ENCODE results near the gene RPS21. TPM values are rescaled to one million over a fixed set of nuclear protein-coding genes. Genes with fewer than 3 reads are reported as not detected.

The RPS21 gene
- total RNA-seq, 1 donor from 2014 or later = 1,418 TPM

GRCh38 chr20:62363920-62364851 lies 22.7 kb upstream of the RPS21 start:
- no peaks in the 10 kb centered on the region for H3K9me3 ChIP-seq (ENCODE audit: control insufficient read depth in 3 of 3, low read length in 3 of 3)
- peak overlapping the region in 2 of 3 donors; percentile 62 to 70 for H3K9ac ChIP-seq (ENCODE audit: low read depth in 1 of 3, low read length in 3 of 3)
- peaks cover 65 to 84% (median 79%) of the 10 kb centered on the region in 3 donors for H3K4me1 ChIP-seq (ENCODE audit: control insufficient read depth in 3 of 3, insufficient read depth in 3 of 3, low read length in 3 of 3)

GRCh38 chr20:62364911-62365736 lies 21.8 kb upstream of the RPS21 start:
- Histone ChIP-seq H3K4me3 (ENCODE audit: low read length in 3 of 3) (peak overlapping the region; percentile 21 to 54 (median 23)), H3K4me1 (ENCODE audit: control insufficient read depth in 3 of 3, insufficient read depth in 3 of 3, low read length in 3 of 3) (peaks cover 72 to 85% (median 85%) of the 10 kb centered on the region in 3 donors), H3K27me3 (ENCODE audit: control insufficient read depth in 3 of 3, insufficient read depth in 3 of 3, low read length in 3 of 3) (peaks cover 0 to 3% (median 0%) of the 10 kb centered on the region in 3 donors)

More at GRCh38 chr20:62363920-62364851, 22.7 kb upstream of the RPS21 start:
- Histone ChIP-seq H3K4me3 (ENCODE audit: low read length in 3 of 3) (peak overlapping the region in 2 of 3 donors; percentile 21 to 54), H3K27me3 (ENCODE audit: control insufficient read depth in 3 of 3, insufficient read depth in 3 of 3, low read length in 3 of 3) (peaks cover 0 to 3% (median 0%) of the 10 kb centered on the region in 3 donors), H3K27ac (ENCODE audit: low read depth, low read length) (peak overlapping the region; percentile 83), H3K36me3 (ENCODE audit: control insufficient read depth in 3 of 3, insufficient read depth in 3 of 3, low read length in 3 of 3) (no peaks in the 10 kb centered on the region)

GRCh38 chr20:62365814-62366369 lies 21.0 kb upstream of the RPS21 start:
- H3K9ac ChIP-seq (ENCODE audit: low read depth in 1 of 3, low read length in 3 of 3) = peak overlapping the region in 2 of 3 donors; percentile 56 to 73
- H3K36me3 ChIP-seq (ENCODE audit: control insufficient read depth in 3 of 3, insufficient read depth in 3 of 3, low read length in 3 of 3) = no peaks in the 10 kb centered on the region
- peak overlapping the region; percentile 50 to 66 (median 59) for H3K4me3 ChIP-seq (ENCODE audit: low read length in 3 of 3)
- peaks cover 0 to 3% (median 0%) of the 10 kb centered on the region in 3 donors for H3K27me3 ChIP-seq (ENCODE audit: control insufficient read depth in 3 of 3, insufficient read depth in 3 of 3, low read length in 3 of 3)
- H3K27ac ChIP-seq (ENCODE audit: low read depth, low read length) = peak overlapping the region; percentile 83
- H3K9me3 ChIP-seq (ENCODE audit: control insufficient read depth in 3 of 3, low read length in 3 of 3) = no peaks in the 10 kb centered on the region
- H3K4me1 ChIP-seq (ENCODE audit: control insufficient read depth in 3 of 3, insufficient read depth in 3 of 3, low read length in 3 of 3) = peaks cover 71 to 89% (median 89%) of the 10 kb centered on the region in 3 donors

More at GRCh38 chr20:62364911-62365736, 21.8 kb upstream of the RPS21 start:
- H3K36me3 ChIP-seq (ENCODE audit: control insufficient read depth in 3 of 3, insufficient read depth in 3 of 3, low read length in 3 of 3) = no peaks in the 10 kb centered on the region
- peak overlapping the region; percentile 83 for H3K27ac ChIP-seq (ENCODE audit: low read depth, low read length)
- H3K9ac ChIP-seq (ENCODE audit: low read depth in 1 of 3, low read length in 3 of 3) = peak overlapping the region in 2 of 3 donors; percentile 62 to 70
- H3K9me3 ChIP-seq (ENCODE audit: control insufficient read depth in 3 of 3, low read length in 3 of 3) = no peaks in the 10 kb centered on the region

- H3K27me3 ChIP-seq (ENCODE audit: control insufficient read depth in 3 of 3, insufficient read depth in 3 of 3, low read length in 3 of 3) = peaks cover 0 to 3% (median 0%) of the 10 kb centered on the region in 3 donors
- peak overlapping the region in 2 of 3 donors; percentile 56 to 73 for H3K9ac ChIP-seq (ENCODE audit: low read depth in 1 of 3, low read length in 3 of 3)
- peaks cover 67 to 86% (median 86%) of the 10 kb centered on the region in 3 donors for H3K4me1 ChIP-seq (ENCODE audit: control insufficient read depth in 3 of 3, insufficient read depth in 3 of 3, low read length in 3 of 3)
- no peaks in the 10 kb centered on the region for H3K36me3 ChIP-seq (ENCODE audit: control insufficient read depth in 3 of 3, insufficient read depth in 3 of 3, low read length in 3 of 3)
- H3K9me3 ChIP-seq (ENCODE audit: control insufficient read depth in 3 of 3, low read length in 3 of 3) = no peaks in the 10 kb centered on the region
- peak overlapping the region; percentile 83 for H3K27ac ChIP-seq (ENCODE audit: low read depth, low read length)
- peak overlapping the region; percentile 50 to 66 (median 59) for H3K4me3 ChIP-seq (ENCODE audit: low read length in 3 of 3)
Observed at GRCh38 chr20:62366370-62367135, 20.4 kb upstream of the RPS21 start.

- H3K9ac ChIP-seq (ENCODE audit: low read depth in 1 of 3, low read length in 3 of 3) = peak within 1 kb of the TSS; percentile 20 to 73 (median 56)
- no peaks in the 10 kb centered on the region for H3K36me3 ChIP-seq (ENCODE audit: control insufficient read depth in 3 of 3, insufficient read depth in 3 of 3, low read length in 3 of 3)
- peak within 1 kb of the TSS; percentile 50 to 66 (median 59) for H3K4me3 ChIP-seq (ENCODE audit: low read length in 3 of 3)
- peaks cover 62 to 80% (median 79%) of the 10 kb centered on the region in 3 donors for H3K4me1 ChIP-seq (ENCODE audit: control insufficient read depth in 3 of 3, insufficient read depth in 3 of 3, low read length in 3 of 3)
- peak within 1 kb of the TSS; percentile 83 for H3K27ac ChIP-seq (ENCODE audit: low read depth, low read length)
- peaks cover 0 to 3% (median 0%) of the 10 kb centered on the region in 3 donors for H3K27me3 ChIP-seq (ENCODE audit: control insufficient read depth in 3 of 3, insufficient read depth in 3 of 3, low read length in 3 of 3)
- no peaks in the 10 kb centered on the region for H3K9me3 ChIP-seq (ENCODE audit: control insufficient read depth in 3 of 3, low read length in 3 of 3)
Observed at GRCh38 chr20:62367136-62367632, 19.7 kb upstream of the RPS21 start, which contains the start of gene LAMA5. Gene LAMA5 (minus strand): TSS chr20:62367312. CDS start chr20:62367245, 67 bp downstream.

GRCh38 chr20:62367633-62368391 lies 19.1 kb upstream of the RPS21 start:
- Histone ChIP-seq H3K36me3 (ENCODE audit: control insufficient read depth in 3 of 3, insufficient read depth in 3 of 3, low read length in 3 of 3) (no peaks in the 10 kb centered on the region), H3K27me3 (ENCODE audit: control insufficient read depth in 3 of 3, insufficient read depth in 3 of 3, low read length in 3 of 3) (peaks cover 0 to 3% (median 0%) of the 10 kb centered on the region in 3 donors), H3K4me3 (ENCODE audit: low read length in 3 of 3) (peak overlapping the region; percentile 29 to 51 (median 30)), H3K9me3 (ENCODE audit: control insufficient read depth in 3 of 3, low read length in 3 of 3) (no peaks in the 10 kb centered on the region), H3K4me1 (ENCODE audit: control insufficient read depth in 3 of 3, insufficient read depth in 3 of 3, low read length in 3 of 3) (peaks cover 58 to 74% (median 74%) of the 10 kb centered on the region in 3 donors), H3K9ac (ENCODE audit: low read depth in 1 of 3, low read length in 3 of 3) (peak overlapping the region; percentile 20 to 70 (median 53)), H3K27ac (ENCODE audit: low read depth, low read length) (peak overlapping the region; percentile 56)

GRCh38 chr20:62368392-62368975 lies 18.4 kb upstream of the RPS21 start:
- H3K27me3 ChIP-seq (ENCODE audit: control insufficient read depth in 3 of 3, insufficient read depth in 3 of 3, low read length in 3 of 3) = peaks cover 0 to 3% (median 0%) of the 10 kb centered on the region in 3 donors
- H3K9ac ChIP-seq (ENCODE audit: low read depth in 1 of 3, low read length in 3 of 3) = peak overlapping the region; percentile 20 to 70 (median 32)
- no peaks in the 10 kb centered on the region for H3K9me3 ChIP-seq (ENCODE audit: control insufficient read depth in 3 of 3, low read length in 3 of 3)
- H3K27ac ChIP-seq (ENCODE audit: low read depth, low read length) = peak overlapping the region; percentile 56
- peak overlapping the region in 1 of 3 donors; percentile 56 for H3K4me3 ChIP-seq (ENCODE audit: low read length in 3 of 3)
- H3K4me1 ChIP-seq (ENCODE audit: control insufficient read depth in 3 of 3, insufficient read depth in 3 of 3, low read length in 3 of 3) = peaks cover 58 to 67% (median 67%) of the 10 kb centered on the region in 3 donors
- H3K36me3 ChIP-seq (ENCODE audit: control insufficient read depth in 3 of 3, insufficient read depth in 3 of 3, low read length in 3 of 3) = no peaks in the 10 kb centered on the region

Data from skeletal muscle tissue (tissue), 4 donors.